SU-DHL-6 (cell line): Measurements from ENCODE around the gene TNFRSF25.

Source experiments
- H2AFZ ChIP-seq: fragments of 200-600 bp; sonication (generic); 2 replicates; pipeline ENCODE4 v1.6.1; 2014; ENCODE audit warnings: low read depth, mild to moderate bottlenecking, moderate library complexity, mixed read lengths, antibody characterized with exemption, low read length; ENCODE audit not compliant: severe bottlenecking
- H3F3A ChIP-seq: fragments of 200-600 bp; shearing (Covaris generic); 2 replicates; pipeline ENCODE4 v1.6.0; 2016; ENCODE audit warnings: antibody characterized with exemption, mild to moderate bottlenecking; ENCODE audit not compliant: insufficient read depth
- H3K27ac ChIP-seq: fragments of 200-600 bp; sonication (generic); 2 replicates; pipeline ENCODE4 v1.5.1; 2016; ENCODE audit warnings: low read depth, mild to moderate bottlenecking, low read length, moderate library complexity, mixed read lengths
- H3K27me3 ChIP-seq: fragments of 200-600 bp; sonication (generic), shearing (Covaris generic); 2 replicates; pipeline ENCODE4 v1.6.0; 2014; ENCODE audit warnings: mild to moderate bottlenecking, low read length
- H3K36me3 ChIP-seq: fragments of 200-600 bp; sonication (generic); 2 replicates; pipeline ENCODE4 v1.6.1; 2014; ENCODE audit warnings: mild to moderate bottlenecking, low read length, mixed read lengths
- H3K4me2 ChIP-seq: fragments of 300-600, 200-600 bp; shearing (Covaris generic), sonication (generic); 2 replicates; pipeline ENCODE4 v1.6.0; 2014; ENCODE audit warnings: low read length, low read depth, mild to moderate bottlenecking; ENCODE audit not compliant: poor library complexity, severe bottlenecking
- H3K4me3 ChIP-seq: fragments of 200-600 bp; sonication (generic); 2 replicates; pipeline ENCODE4 v1.5.1; 2014; ENCODE audit warnings: antibody characterized with exemption, low read length, mild to moderate bottlenecking, mixed read lengths; ENCODE audit not compliant: insufficient read depth, poor library complexity, severe bottlenecking
- H3K79me2 ChIP-seq: fragments of 200-600 bp; sonication (generic); 2 replicates; pipeline ENCODE4 v1.6.1; 2014; ENCODE audit warnings: mild to moderate bottlenecking, low read length, moderate library complexity; ENCODE audit not compliant: insufficient read depth
- H3K9ac ChIP-seq: fragments of 200-600 bp; sonication (generic); 2 replicates; pipeline ENCODE4 v1.7.0; 2014; ENCODE audit warnings: mild to moderate bottlenecking, low read length
- H3K9me2 ChIP-seq: fragments of 200-600 bp; sonication (generic); replicated peaks from 2 replicates; pipeline ENCODE4 v1.6.1; 2014; ENCODE audit warnings: low read length; ENCODE audit not compliant: insufficient read depth
- H3K9me3 ChIP-seq: fragments of 200-600 bp; sonication (generic); 2 replicates; pipeline ENCODE4 v1.6.1; 2014; ENCODE audit warnings: low read length, mixed read lengths; ENCODE audit not compliant: insufficient read depth
- H4K20me1 ChIP-seq: fragments of 200-600 bp; sonication (generic); 2 replicates; pipeline ENCODE4 v1.6.1; 2014; ENCODE audit warnings: low read depth, mild to moderate bottlenecking, antibody characterized with exemption, low read length, moderate library complexity, mixed read lengths
- EZH2phosphoT487 ChIP-seq: fragments of 200-600 bp; sonication (generic), shearing (Covaris generic); conservative IDR thresholded peaks from 2 replicates; pipeline ENCODE4 v1.6.1; 2018; ENCODE audit warnings: mild to moderate bottlenecking, antibody characterized with exemption, low read length, moderate library complexity, mixed read lengths
- TF ChIP-seq, protein P1 (sequence below): fragments of 200-600 bp; sonication (generic); IDR thresholded peaks from one replicate; pipeline ENCODE4 v1.5.1; 2017; ENCODE audit warnings: antibody characterized with exemption, mild to moderate bottlenecking, low read length, moderate library complexity; ENCODE audit not compliant: insufficient read depth, poor library complexity, severe bottlenecking

The TNFRSF25 gene

DNA sequence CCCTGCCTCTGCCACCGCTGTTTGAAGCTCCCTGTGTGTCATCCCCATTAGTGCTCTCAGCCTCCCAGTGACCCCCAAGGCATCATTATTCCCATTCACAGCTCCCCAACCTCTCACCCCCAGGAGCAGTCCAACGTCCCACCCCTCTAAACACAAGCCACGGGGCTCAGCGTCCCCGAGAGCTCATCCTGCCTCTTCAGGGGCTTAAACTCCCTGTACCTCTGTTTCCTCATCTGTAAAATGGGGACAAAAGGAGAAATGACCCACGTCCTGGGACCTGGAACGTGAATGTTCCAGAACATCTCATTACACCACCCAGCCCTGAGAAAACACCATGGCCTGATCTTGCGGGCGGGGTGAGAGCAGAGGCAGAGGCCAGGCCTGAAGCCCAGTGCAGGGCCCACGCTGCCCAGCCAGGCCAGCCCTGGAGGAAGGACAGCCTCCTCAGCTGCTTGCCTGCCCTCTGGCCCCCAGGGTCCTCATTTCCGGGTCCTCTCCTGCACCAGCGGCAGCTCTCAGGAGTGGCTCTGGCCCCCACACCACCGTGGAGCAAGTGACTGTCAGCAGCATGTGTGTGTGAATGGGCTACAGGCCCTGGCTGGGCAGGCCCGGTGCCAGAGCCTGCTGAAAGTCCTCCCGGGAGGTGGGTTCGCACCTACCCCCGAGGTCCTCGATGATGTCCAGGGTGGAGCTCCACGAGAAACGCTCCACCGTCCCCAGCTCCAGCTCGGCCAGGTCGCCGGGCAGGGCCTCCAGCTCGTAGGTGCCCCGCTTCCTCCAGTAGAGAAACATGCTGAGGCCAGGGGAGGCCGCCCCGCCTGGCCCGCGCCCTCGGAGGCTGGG, 39.6 kb upstream of the TNFRSF25 start:
- Histone ChIP-seq H2AFZ (no peak overlapping the region), H4K20me1 (no peaks in the 10 kb centered on the region), H3F3A (no peaks in the 10 kb centered on the region), H3K9me2 (no peaks in the 10 kb centered on the region), H3K36me3 (no peaks in the 10 kb centered on the region), H3K27me3 (no peaks in the 10 kb centered on the region), H3K79me2 (no peaks in the 10 kb centered on the region), H3K9ac (no peak overlapping the region), H3K27ac (no peak overlapping the region), H3K9me3 (no peaks in the 10 kb centered on the region), H3K4me2 (no peak overlapping the region), H3K4me3 (no peak overlapping the region)
- no peak for TF ChIP-seq EZH2phosphoT487
- TF ChIP-seq, protein P1, sequence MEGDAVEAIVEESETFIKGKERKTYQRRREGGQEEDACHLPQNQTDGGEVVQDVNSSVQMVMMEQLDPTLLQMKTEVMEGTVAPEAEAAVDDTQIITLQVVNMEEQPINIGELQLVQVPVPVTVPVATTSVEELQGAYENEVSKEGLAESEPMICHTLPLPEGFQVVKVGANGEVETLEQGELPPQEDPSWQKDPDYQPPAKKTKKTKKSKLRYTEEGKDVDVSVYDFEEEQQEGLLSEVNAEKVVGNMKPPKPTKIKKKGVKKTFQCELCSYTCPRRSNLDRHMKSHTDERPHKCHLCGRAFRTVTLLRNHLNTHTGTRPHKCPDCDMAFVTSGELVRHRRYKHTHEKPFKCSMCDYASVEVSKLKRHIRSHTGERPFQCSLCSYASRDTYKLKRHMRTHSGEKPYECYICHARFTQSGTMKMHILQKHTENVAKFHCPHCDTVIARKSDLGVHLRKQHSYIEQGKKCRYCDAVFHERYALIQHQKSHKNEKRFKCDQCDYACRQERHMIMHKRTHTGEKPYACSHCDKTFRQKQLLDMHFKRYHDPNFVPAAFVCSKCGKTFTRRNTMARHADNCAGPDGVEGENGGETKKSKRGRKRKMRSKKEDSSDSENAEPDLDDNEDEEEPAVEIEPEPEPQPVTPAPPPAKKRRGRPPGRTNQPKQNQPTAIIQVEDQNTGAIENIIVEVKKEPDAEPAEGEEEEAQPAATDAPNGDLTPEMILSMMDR, result no peak

DNA sequence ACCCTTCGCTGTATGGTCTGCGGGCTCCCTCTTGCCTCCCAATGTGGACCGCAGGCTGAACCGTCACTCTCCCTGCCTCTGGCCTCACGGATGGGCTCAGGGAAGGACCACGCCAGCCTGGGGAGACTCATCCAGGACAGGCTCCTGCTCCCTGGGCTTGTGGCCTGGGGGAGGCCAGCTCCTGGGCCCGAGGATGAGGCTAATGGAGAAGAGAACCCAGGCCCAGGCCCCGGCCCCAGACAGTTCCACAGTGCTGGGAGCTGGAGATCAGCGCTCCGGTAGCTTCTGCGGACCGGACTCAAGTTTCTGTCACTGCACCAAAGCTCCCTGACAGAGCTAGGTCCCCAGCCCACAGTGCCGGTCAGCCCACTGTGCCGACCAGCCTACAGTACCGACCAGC, 38.9 kb upstream of the TNFRSF25 start:
- no peaks in the 10 kb centered on the region for H4K20me1 ChIP-seq
- H3F3A ChIP-seq, result no peaks in the 10 kb centered on the region
- H3K27me3 ChIP-seq, result no peaks in the 10 kb centered on the region
- no peaks in the 10 kb centered on the region for H3K79me2 ChIP-seq
- TF ChIP-seq EZH2phosphoT487, result no peak
- TF ChIP-seq, protein P1, result no peak
- H3K4me2 ChIP-seq, result no peak overlapping the region
- H3K9me3 ChIP-seq, result no peaks in the 10 kb centered on the region
- no peaks in the 10 kb centered on the region for H3K36me3 ChIP-seq
- no peak overlapping the region for H3K9ac ChIP-seq
- H3K4me3 ChIP-seq, result no peak overlapping the region
- no peak overlapping the region for H2AFZ ChIP-seq
- H3K27ac ChIP-seq, result no peak overlapping the region
- H3K9me2 ChIP-seq, result no peaks in the 10 kb centered on the region

DNA sequence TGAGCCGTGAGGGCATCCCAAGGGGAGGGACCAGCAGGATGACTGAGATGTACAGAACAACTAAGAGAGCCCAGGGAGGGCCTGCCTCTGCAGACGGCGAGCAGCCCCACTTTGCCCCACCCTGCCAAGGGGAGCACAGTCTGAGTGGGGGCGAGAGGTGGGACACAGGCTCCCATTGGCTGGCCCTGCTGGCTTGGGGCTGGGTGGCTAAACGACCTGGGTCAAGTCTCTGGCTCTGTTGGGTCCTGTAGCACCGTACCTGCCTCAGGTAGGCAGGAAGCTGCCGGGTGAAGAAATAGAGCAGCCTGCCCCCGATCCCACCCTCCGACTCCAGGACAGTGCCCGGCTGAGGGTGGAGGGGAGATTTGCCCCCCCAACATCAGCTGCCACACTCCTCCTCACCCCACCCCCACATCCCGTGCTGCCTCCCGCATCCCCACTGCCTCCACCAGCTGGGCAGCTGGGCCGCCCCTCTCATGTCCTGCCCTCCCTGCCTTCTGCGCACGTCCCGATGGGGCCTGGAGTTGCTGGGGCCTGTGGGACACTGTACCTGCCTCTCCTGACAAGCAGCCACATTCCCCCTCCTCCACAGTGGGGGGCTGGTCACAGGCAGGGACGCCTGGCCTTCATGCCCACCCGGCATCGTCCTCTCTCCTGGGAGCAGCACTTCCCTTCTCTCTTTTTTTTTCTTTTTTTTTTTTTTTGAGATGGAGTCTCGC, 38.1 kb upstream of the TNFRSF25 start:
- no peak overlapping the region for H2AFZ ChIP-seq
- no peak overlapping the region for H3K9ac ChIP-seq
- TF ChIP-seq, protein P1, result no peak
- no peak overlapping the region for H3K4me3 ChIP-seq
- H3K9me3 ChIP-seq, result no peaks in the 10 kb centered on the region
- H3K79me2 ChIP-seq, result no peaks in the 10 kb centered on the region
- no peaks in the 10 kb centered on the region for H4K20me1 ChIP-seq
- no peaks in the 10 kb centered on the region for H3K36me3 ChIP-seq
- no peak overlapping the region for H3K27ac ChIP-seq
- no peaks in the 10 kb centered on the region for H3F3A ChIP-seq
- no peaks in the 10 kb centered on the region for H3K9me2 ChIP-seq
- H3K27me3 ChIP-seq, result no peaks in the 10 kb centered on the region
- no peak overlapping the region for H3K4me2 ChIP-seq
